ENCODE results near the gene ASB6. TPM values are rescaled to one million over a fixed set of nuclear protein-coding genes. Genes with fewer than 3 reads are reported as not detected.

The ASB6 gene
- total RNA-seq, 2 experiments from 2014 or later, result 19.0 to 21.4 TPM

- Histone ChIP-seq H3K27ac (ENCODE audit: low read depth, low read length, poor library complexity, severe bottlenecking) (no peak overlapping the region), H4K20me1 (ENCODE audit: insufficient read depth, low read length) (no peaks in the 10 kb centered on the region), H3K9me3 (ENCODE audit: low read length) (no peaks in the 10 kb centered on the region), H3K4me3 (ENCODE audit: low read depth, low read length, poor library complexity, severe bottlenecking) (no peak overlapping the region), H3K4me2 (ENCODE audit: low read length) (no peak overlapping the region), H3K79me2 (ENCODE audit: insufficient read depth, low read depth, low read length) (no peaks in the 10 kb centered on the region), H3K4me1 (ENCODE audit: insufficient read depth, low read length, poor library complexity, severe bottlenecking) (no peaks in the 10 kb centered on the region), H2AFZ (ENCODE audit: low read length) (no peak overlapping the region), H3K9me2 (ENCODE audit: insufficient read depth, low read length) (no peaks in the 10 kb centered on the region), H3K36me3 (ENCODE audit: insufficient read depth, low read length) (no peaks in the 10 kb centered on the region)
- POLR2A ChIA-PET, result no interaction called here
- BruUV-seq (replicated peaks), result no TSS peak
- TF ChIP-seq CTCF (conservative IDR thresholded peaks at IDR 0.05; ENCODE audit: low read length) (no peak), EZH2phosphoT487 (IDR thresholded peaks at IDR 0.05; ENCODE audit: borderline replicate concordance, low read depth, low read length) (no peak)
- CTCF ChIA-PET (ENCODE audit: unreplicated experiment), result no interaction called here
- intact Hi-C loops (cut with micrococcal nuclease; ENCODE audit: unreplicated experiment), result no loop called here
- no peak for DNase-seq (ENCODE audit: low spot score)
These were observed 12.6 kb upstream of the ASB6 start for GRCh38 chr9:129654554-129655040.

- Histone ChIP-seq H3K27ac (ENCODE audit: low read depth, low read length, poor library complexity, severe bottlenecking) (no peak overlapping the region), H3K9me2 (ENCODE audit: insufficient read depth, low read length) (no peaks in the 10 kb centered on the region), H3K4me3 (ENCODE audit: low read depth, low read length, poor library complexity, severe bottlenecking) (no peak overlapping the region), H3K9me3 (ENCODE audit: low read length) (no peaks in the 10 kb centered on the region), H4K20me1 (ENCODE audit: insufficient read depth, low read length) (no peaks in the 10 kb centered on the region), H3K36me3 (ENCODE audit: insufficient read depth, low read length) (no peaks in the 10 kb centered on the region), H3K4me1 (ENCODE audit: insufficient read depth, low read length, poor library complexity, severe bottlenecking) (no peaks in the 10 kb centered on the region), H3K4me2 (ENCODE audit: low read length) (no peak overlapping the region), H3K79me2 (ENCODE audit: insufficient read depth, low read depth, low read length) (no peaks in the 10 kb centered on the region), H2AFZ (ENCODE audit: low read length) (no peak overlapping the region)
- intact Hi-C loops (cut with micrococcal nuclease; ENCODE audit: unreplicated experiment), result no loop called here
- BruUV-seq (replicated peaks), result no TSS peak
- DNase-seq (ENCODE audit: low spot score), result no peak
- ChIA-PET CTCF (ENCODE audit: unreplicated experiment) (no interaction called here), POLR2A (no interaction called here)
- no peak for TF ChIP-seq EZH2phosphoT487 (IDR thresholded peaks at IDR 0.05; ENCODE audit: borderline replicate concordance, low read depth, low read length)
- TF ChIP-seq CTCF (conservative IDR thresholded peaks at IDR 0.05; ENCODE audit: low read length), result no peak
These were observed 12.0 kb upstream of the ASB6 start for GRCh38 chr9:129653823-129654553.

- Histone ChIP-seq H3K4me2 (ENCODE audit: low read length) (no peak overlapping the region), H3K79me2 (ENCODE audit: insufficient read depth, low read depth, low read length) (no peaks in the 10 kb centered on the region), H3K27ac (ENCODE audit: low read depth, low read length, poor library complexity, severe bottlenecking) (no peak overlapping the region), H3K9me2 (ENCODE audit: insufficient read depth, low read length) (no peaks in the 10 kb centered on the region), H2AFZ (ENCODE audit: low read length) (no peak overlapping the region), H3K4me3 (ENCODE audit: low read depth, low read length, poor library complexity, severe bottlenecking) (no peak overlapping the region), H3K36me3 (ENCODE audit: insufficient read depth, low read length) (no peaks in the 10 kb centered on the region), H3K9me3 (ENCODE audit: low read length) (no peaks in the 10 kb centered on the region), H4K20me1 (ENCODE audit: insufficient read depth, low read length) (no peaks in the 10 kb centered on the region), H3K4me1 (ENCODE audit: insufficient read depth, low read length, poor library complexity, severe bottlenecking) (no peaks in the 10 kb centered on the region)
- intact Hi-C loops (cut with micrococcal nuclease; ENCODE audit: unreplicated experiment), result no loop called here
- TF ChIP-seq EZH2phosphoT487 (IDR thresholded peaks at IDR 0.05; ENCODE audit: borderline replicate concordance, low read depth, low read length) (no peak), CTCF (conservative IDR thresholded peaks at IDR 0.05; ENCODE audit: low read length) (no peak)
- POLR2A ChIA-PET, result no interaction called here
- DNase-seq (ENCODE audit: low spot score), result no peak
- BruUV-seq (replicated peaks), result no TSS peak
- CTCF ChIA-PET (ENCODE audit: unreplicated experiment), result no interaction called here
These were observed 8.8 kb upstream of the ASB6 start for GRCh38 chr9:129650680-129651235.
